WTC11 (cell line): Measurements from ENCODE around the gene CHKB.

Experiments
- ATF1 ChIP-seq: sonication (generic); formaldehyde crosslinking; IDR thresholded peaks from 2 replicates; pipeline ENCODE4 v1.8.1; 2023; ENCODE audit warnings: mild to moderate bottlenecking, moderate library complexity, missing genetic modification reagents
- CREB1 ChIP-seq: sonication (generic); formaldehyde crosslinking; IDR thresholded peaks from 2 replicates; pipeline ENCODE4 v1.8.0; 2023; ENCODE audit warnings: mild to moderate bottlenecking, missing genetic modification reagents
- FOXK1 ChIP-seq: sonication (generic); formaldehyde crosslinking; IDR thresholded peaks from 2 replicates; pipeline ENCODE4 v1.8.0; 2022; ENCODE audit warnings: mild to moderate bottlenecking, moderate library complexity, missing genetic modification reagents
- TF ChIP-seq, protein P1 (sequence below): fragments of 250-450 bp; sonication (Bioruptor Pico); IDR thresholded peaks from 2 replicates; pipeline ENCODE4 v1.9.0; 2021; ENCODE audit warnings: mild to moderate bottlenecking
- TF ChIP-seq, protein P2 (sequence below): sonication (generic); formaldehyde crosslinking; IDR thresholded peaks from 2 replicates; pipeline ENCODE4 v1.8.1; 2023; ENCODE audit warnings: mild to moderate bottlenecking, missing genetic modification reagents, moderate library complexity
- TF ChIP-seq, protein P3 (sequence below): fragments of 200-600 bp; IDR thresholded peaks from 2 replicates; pipeline ENCODE4 v1.8.0; 2022; ENCODE audit warnings: antibody characterized with exemption
- TF ChIP-seq, protein P4 (sequence below): sonication (generic); formaldehyde crosslinking; conservative IDR thresholded peaks from 2 replicates; pipeline ENCODE4 v1.8.1; 2022; ENCODE audit warnings: mild to moderate bottlenecking, missing genetic modification reagents
- TF ChIP-seq, protein P5 (sequence below): sonication (generic); formaldehyde crosslinking; IDR thresholded peaks from 2 replicates; pipeline ENCODE4 v1.8.1; 2022; ENCODE audit warnings: mild to moderate bottlenecking, moderate library complexity, missing genetic modification reagents
- TF ChIP-seq, protein P6 (sequence below): sonication (generic); formaldehyde crosslinking; IDR thresholded peaks from 2 replicates; pipeline ENCODE4 v1.8.0; 2022; ENCODE audit warnings: mild to moderate bottlenecking, missing genetic modification reagents
- TF ChIP-seq, protein P7 (sequence below): sonication (generic); formaldehyde crosslinking; conservative IDR thresholded peaks from 2 replicates; pipeline ENCODE4 v1.8.1; 2023; ENCODE audit warnings: mild to moderate bottlenecking, low read depth, missing genetic modification reagents, moderate library complexity
- TF ChIP-seq, protein P8 (sequence below): fragments of 250-450 bp; sonication (Bioruptor Pico); IDR thresholded peaks from 2 replicates; pipeline ENCODE4 v2.1.2; 2022; ENCODE audit warnings: mild to moderate bottlenecking, moderate library complexity

DNA sequence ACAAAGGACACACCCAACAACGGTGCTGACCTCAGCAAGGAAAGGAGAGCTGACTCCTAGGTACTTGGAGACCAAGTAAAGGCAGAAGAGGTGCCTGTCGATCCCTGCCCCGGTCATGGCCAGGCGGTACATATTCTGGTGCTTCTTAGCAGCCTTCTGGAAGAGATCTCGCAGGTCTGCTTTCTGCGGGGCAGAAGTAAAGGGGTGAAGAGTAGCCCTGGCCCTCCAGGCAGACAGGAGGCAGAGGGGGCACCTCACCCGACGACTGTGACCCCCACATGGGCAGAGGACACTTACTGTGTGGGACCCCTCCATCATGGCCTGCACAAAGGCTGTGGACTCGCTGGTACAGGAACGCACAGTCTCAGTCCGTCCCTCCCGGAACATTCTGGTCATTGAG lies 11.8 kb downstream of the CHKB start:
- TF ChIP-seq, protein P1, sequence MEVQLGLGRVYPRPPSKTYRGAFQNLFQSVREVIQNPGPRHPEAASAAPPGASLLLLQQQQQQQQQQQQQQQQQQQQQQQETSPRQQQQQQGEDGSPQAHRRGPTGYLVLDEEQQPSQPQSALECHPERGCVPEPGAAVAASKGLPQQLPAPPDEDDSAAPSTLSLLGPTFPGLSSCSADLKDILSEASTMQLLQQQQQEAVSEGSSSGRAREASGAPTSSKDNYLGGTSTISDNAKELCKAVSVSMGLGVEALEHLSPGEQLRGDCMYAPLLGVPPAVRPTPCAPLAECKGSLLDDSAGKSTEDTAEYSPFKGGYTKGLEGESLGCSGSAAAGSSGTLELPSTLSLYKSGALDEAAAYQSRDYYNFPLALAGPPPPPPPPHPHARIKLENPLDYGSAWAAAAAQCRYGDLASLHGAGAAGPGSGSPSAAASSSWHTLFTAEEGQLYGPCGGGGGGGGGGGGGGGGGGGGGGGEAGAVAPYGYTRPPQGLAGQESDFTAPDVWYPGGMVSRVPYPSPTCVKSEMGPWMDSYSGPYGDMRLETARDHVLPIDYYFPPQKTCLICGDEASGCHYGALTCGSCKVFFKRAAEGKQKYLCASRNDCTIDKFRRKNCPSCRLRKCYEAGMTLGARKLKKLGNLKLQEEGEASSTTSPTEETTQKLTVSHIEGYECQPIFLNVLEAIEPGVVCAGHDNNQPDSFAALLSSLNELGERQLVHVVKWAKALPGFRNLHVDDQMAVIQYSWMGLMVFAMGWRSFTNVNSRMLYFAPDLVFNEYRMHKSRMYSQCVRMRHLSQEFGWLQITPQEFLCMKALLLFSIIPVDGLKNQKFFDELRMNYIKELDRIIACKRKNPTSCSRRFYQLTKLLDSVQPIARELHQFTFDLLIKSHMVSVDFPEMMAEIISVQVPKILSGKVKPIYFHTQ, result no peak
- TF ChIP-seq, protein P2, sequence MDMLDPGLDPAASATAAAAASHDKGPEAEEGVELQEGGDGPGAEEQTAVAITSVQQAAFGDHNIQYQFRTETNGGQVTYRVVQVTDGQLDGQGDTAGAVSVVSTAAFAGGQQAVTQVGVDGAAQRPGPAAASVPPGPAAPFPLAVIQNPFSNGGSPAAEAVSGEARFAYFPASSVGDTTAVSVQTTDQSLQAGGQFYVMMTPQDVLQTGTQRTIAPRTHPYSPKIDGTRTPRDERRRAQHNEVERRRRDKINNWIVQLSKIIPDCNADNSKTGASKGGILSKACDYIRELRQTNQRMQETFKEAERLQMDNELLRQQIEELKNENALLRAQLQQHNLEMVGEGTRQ (CRISPR knock-in tag), result no peak
- TF ChIP-seq, protein P3, sequence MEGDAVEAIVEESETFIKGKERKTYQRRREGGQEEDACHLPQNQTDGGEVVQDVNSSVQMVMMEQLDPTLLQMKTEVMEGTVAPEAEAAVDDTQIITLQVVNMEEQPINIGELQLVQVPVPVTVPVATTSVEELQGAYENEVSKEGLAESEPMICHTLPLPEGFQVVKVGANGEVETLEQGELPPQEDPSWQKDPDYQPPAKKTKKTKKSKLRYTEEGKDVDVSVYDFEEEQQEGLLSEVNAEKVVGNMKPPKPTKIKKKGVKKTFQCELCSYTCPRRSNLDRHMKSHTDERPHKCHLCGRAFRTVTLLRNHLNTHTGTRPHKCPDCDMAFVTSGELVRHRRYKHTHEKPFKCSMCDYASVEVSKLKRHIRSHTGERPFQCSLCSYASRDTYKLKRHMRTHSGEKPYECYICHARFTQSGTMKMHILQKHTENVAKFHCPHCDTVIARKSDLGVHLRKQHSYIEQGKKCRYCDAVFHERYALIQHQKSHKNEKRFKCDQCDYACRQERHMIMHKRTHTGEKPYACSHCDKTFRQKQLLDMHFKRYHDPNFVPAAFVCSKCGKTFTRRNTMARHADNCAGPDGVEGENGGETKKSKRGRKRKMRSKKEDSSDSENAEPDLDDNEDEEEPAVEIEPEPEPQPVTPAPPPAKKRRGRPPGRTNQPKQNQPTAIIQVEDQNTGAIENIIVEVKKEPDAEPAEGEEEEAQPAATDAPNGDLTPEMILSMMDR, result no peak
- TF ChIP-seq CREB1 (CRISPR knock-in tag) (no peak), FOXK1 (CRISPR knock-in tag) (no peak), ATF1 (CRISPR knock-in tag) (no peak)
- TF ChIP-seq, protein P4, sequence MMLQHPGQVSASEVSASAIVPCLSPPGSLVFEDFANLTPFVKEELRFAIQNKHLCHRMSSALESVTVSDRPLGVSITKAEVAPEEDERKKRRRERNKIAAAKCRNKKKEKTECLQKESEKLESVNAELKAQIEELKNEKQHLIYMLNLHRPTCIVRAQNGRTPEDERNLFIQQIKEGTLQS, result no peak
- TF ChIP-seq, protein P5, sequence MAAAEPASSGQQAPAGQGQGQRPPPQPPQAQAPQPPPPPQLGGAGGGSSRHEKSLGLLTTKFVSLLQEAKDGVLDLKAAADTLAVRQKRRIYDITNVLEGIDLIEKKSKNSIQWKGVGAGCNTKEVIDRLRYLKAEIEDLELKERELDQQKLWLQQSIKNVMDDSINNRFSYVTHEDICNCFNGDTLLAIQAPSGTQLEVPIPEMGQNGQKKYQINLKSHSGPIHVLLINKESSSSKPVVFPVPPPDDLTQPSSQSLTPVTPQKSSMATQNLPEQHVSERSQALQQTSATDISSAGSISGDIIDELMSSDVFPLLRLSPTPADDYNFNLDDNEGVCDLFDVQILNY (CRISPR knock-in tag), result no peak
- TF ChIP-seq, protein P6, sequence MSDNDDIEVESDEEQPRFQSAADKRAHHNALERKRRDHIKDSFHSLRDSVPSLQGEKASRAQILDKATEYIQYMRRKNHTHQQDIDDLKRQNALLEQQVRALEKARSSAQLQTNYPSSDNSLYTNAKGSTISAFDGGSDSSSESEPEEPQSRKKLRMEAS (CRISPR knock-in tag), result no peak
- TF ChIP-seq, protein P7, sequence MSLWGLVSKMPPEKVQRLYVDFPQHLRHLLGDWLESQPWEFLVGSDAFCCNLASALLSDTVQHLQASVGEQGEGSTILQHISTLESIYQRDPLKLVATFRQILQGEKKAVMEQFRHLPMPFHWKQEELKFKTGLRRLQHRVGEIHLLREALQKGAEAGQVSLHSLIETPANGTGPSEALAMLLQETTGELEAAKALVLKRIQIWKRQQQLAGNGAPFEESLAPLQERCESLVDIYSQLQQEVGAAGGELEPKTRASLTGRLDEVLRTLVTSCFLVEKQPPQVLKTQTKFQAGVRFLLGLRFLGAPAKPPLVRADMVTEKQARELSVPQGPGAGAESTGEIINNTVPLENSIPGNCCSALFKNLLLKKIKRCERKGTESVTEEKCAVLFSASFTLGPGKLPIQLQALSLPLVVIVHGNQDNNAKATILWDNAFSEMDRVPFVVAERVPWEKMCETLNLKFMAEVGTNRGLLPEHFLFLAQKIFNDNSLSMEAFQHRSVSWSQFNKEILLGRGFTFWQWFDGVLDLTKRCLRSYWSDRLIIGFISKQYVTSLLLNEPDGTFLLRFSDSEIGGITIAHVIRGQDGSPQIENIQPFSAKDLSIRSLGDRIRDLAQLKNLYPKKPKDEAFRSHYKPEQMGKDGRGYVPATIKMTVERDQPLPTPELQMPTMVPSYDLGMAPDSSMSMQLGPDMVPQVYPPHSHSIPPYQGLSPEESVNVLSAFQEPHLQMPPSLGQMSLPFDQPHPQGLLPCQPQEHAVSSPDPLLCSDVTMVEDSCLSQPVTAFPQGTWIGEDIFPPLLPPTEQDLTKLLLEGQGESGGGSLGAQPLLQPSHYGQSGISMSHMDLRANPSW (CRISPR knock-in tag), result no peak
- TF ChIP-seq, protein P8, sequence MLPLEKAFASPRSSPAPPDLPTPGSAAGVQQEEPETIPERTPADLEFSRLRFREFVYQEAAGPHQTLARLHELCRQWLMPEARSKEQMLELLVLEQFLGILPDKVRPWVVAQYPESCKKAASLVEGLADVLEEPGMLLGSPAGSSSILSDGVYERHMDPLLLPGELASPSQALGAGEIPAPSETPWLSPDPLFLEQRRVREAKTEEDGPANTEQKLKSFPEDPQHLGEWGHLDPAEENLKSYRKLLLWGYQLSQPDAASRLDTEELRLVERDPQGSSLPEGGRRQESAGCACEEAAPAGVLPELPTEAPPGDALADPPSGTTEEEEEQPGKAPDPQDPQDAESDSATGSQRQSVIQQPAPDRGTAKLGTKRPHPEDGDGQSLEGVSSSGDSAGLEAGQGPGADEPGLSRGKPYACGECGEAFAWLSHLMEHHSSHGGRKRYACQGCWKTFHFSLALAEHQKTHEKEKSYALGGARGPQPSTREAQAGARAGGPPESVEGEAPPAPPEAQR (CRISPR knock-in tag), result no peak
